ENCODE measurements around the gene ADAM19. TPM values are rescaled to one million over a fixed set of nuclear protein-coding genes. Genes with fewer than 3 reads are reported as not detected.

The ADAM19 gene
- total RNA-seq, 1 experiment from 2014 or later: 0.47 TPM

DNA sequence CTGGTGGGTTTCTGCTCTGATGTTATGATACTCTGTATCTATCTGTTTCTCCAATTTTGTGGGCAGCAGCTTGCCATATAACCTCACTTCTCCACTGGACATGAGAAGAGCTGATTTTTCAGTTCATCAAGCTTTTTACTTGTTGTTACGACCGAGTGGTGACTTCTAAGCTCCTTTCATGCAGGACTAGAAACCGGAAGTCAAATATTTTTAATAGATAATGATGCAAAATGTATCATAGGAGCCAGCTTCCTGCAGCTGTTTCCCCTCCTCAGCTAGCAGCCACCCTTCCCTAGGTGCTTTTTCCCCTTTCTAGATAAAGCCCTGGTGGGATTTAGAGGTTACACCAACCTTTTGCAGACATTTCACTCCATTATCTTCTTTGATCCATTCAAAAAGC, 17.0 kb upstream of the ADAM19 start:
- Mint-ChIP-seq H3K27ac (ENCODE audit: low read depth, unreplicated experiment) (no peak overlapping the region), H3K36me3 (ENCODE audit: insufficient read depth, unreplicated experiment) (no peaks in the 10 kb centered on the region), H3K4me3 (ENCODE audit: unreplicated experiment) (no peak overlapping the region), H3K9me3 (ENCODE audit: unreplicated experiment) (peaks cover 6% of the 10 kb centered on the region), H3K27me3 (ENCODE audit: insufficient read depth, unreplicated experiment) (no peaks in the 10 kb centered on the region), H3K4me1 (ENCODE audit: insufficient read depth, unreplicated experiment) (no peaks in the 10 kb centered on the region)
- ChIA-PET POLR2A (interaction anchor here (1.2 kb wide), 1 partner anchor 16 kb away, joined by 3 read pairs; no protein-coding TSS in a partner anchor), CTCF (interaction anchor here (0.6 kb wide), 1 partner anchor 15 kb away, joined by 3 read pairs; no protein-coding TSS in a partner anchor)
- intact Hi-C loops (cut with micrococcal nuclease): no loop called here
- DNase-seq (ENCODE audit: unreplicated experiment): no peak
- TF ChIP-seq, protein P1, sequence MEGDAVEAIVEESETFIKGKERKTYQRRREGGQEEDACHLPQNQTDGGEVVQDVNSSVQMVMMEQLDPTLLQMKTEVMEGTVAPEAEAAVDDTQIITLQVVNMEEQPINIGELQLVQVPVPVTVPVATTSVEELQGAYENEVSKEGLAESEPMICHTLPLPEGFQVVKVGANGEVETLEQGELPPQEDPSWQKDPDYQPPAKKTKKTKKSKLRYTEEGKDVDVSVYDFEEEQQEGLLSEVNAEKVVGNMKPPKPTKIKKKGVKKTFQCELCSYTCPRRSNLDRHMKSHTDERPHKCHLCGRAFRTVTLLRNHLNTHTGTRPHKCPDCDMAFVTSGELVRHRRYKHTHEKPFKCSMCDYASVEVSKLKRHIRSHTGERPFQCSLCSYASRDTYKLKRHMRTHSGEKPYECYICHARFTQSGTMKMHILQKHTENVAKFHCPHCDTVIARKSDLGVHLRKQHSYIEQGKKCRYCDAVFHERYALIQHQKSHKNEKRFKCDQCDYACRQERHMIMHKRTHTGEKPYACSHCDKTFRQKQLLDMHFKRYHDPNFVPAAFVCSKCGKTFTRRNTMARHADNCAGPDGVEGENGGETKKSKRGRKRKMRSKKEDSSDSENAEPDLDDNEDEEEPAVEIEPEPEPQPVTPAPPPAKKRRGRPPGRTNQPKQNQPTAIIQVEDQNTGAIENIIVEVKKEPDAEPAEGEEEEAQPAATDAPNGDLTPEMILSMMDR (IDR thresholded peaks at IDR 0.05; ENCODE audit: unreplicated experiment): no peak
- BruUV-seq (replicated peaks): no TSS peak

- no peaks in the 10 kb centered on the region for H3K36me3 Mint-ChIP-seq (ENCODE audit: insufficient read depth, unreplicated experiment)
- H3K27ac Mint-ChIP-seq (ENCODE audit: low read depth, unreplicated experiment): no peak overlapping the region
- ChIA-PET POLR2A (no interaction called here), CTCF (no interaction called here)
- H3K9me3 Mint-ChIP-seq (ENCODE audit: unreplicated experiment): peaks cover 6% of the 10 kb centered on the region
- no peak for DNase-seq (ENCODE audit: unreplicated experiment)
- TF ChIP-seq, protein P1 (IDR thresholded peaks at IDR 0.05; ENCODE audit: unreplicated experiment): no peak
- no peak overlapping the region for H3K4me3 Mint-ChIP-seq (ENCODE audit: unreplicated experiment)
- H3K27me3 Mint-ChIP-seq (ENCODE audit: insufficient read depth, unreplicated experiment): no peaks in the 10 kb centered on the region
- no peaks in the 10 kb centered on the region for H3K4me1 Mint-ChIP-seq (ENCODE audit: insufficient read depth, unreplicated experiment)
- intact Hi-C loops (cut with micrococcal nuclease): no loop called here
- BruUV-seq (replicated peaks): no TSS peak
Measured at GRCh38 chr5:157590478-157590877, 14.9 kb upstream of the ADAM19 start.

GRCh38 chr5:157584628-157585027, 9.1 kb upstream of the ADAM19 start:
- no TSS peak for BruUV-seq (replicated peaks)
- no peaks in the 10 kb centered on the region for H3K9me3 Mint-ChIP-seq (ENCODE audit: unreplicated experiment)
- H3K4me1 Mint-ChIP-seq (ENCODE audit: insufficient read depth, unreplicated experiment): no peaks in the 10 kb centered on the region
- ChIA-PET POLR2A (interaction anchor here (0.5 kb wide), 1 partner anchor 43 kb away, joined by 3 read pairs; no protein-coding TSS in a partner anchor), CTCF (interaction anchor here (0.7 to 1.0 kb wide), 2 partner anchors 53 to 159 kb away, joined by 3 to 5 read pairs; partner anchors contain the start of gene LSM11)
- intact Hi-C loops (cut with micrococcal nuclease): no loop called here
- no peak overlapping the region for H3K4me3 Mint-ChIP-seq (ENCODE audit: unreplicated experiment)
- no peak overlapping the region for H3K27ac Mint-ChIP-seq (ENCODE audit: low read depth, unreplicated experiment)
- no peaks in the 10 kb centered on the region for H3K36me3 Mint-ChIP-seq (ENCODE audit: insufficient read depth, unreplicated experiment)
- TF ChIP-seq, protein P1 (IDR thresholded peaks at IDR 0.05; ENCODE audit: unreplicated experiment): no peak
- H3K27me3 Mint-ChIP-seq (ENCODE audit: insufficient read depth, unreplicated experiment): no peaks in the 10 kb centered on the region
- no peak for DNase-seq (ENCODE audit: unreplicated experiment)

DNA sequence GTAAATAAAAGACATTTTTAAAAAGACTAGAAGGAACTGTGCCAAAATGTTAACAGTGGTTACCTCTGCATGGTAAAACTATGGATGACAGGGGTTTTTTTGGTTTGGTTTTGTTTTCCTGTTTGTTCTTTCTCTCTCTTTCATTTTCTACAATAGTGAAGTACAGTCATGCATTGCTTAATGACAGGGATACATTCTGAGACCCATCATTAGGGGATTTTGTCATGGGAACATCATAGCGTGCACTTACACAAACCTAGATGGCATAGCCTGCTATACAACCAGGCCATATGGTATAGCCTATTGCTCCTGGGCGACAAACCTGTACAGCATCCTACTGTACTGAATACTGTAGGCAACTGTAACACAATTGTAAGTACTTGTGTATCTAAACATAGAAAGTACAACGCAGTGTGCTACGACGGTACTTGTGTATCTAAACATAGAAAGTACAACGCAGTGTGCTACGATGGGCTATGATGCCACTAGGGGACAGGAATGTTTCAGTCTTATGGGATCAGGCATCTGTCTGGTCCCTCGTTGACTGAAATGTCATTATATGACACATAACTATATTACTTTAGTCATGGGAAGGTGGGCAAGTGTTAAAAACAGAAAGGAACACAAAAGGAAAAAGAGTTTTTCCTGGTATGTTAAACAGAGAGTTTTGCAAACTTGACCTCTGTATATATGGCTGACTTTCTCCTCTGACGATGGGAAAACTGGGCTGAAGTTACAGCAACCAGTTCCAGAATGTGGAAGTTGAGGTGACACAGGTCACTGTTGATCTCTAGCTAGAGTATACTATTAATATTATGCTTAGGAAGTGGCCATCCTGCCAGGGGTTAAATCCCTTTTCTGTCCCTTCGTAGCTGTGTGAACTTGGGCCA, 7.4 kb upstream of the ADAM19 start:
- POLR2A ChIA-PET: no interaction called here
- Mint-ChIP-seq H3K36me3 (ENCODE audit: insufficient read depth, unreplicated experiment) (no peaks in the 10 kb centered on the region), H3K4me1 (ENCODE audit: insufficient read depth, unreplicated experiment) (peaks cover 7% of the 10 kb centered on the region), H3K9me3 (ENCODE audit: unreplicated experiment) (no peaks in the 10 kb centered on the region), H3K27ac (ENCODE audit: low read depth, unreplicated experiment) (no peak overlapping the region), H3K27me3 (ENCODE audit: insufficient read depth, unreplicated experiment) (no peaks in the 10 kb centered on the region), H3K4me3 (ENCODE audit: unreplicated experiment) (no peak overlapping the region)
- TF ChIP-seq, protein P1 (IDR thresholded peaks at IDR 0.05; ENCODE audit: unreplicated experiment): no peak
- intact Hi-C loops (cut with micrococcal nuclease): no loop called here
- CTCF ChIA-PET: interaction anchor here (1.1 kb wide), 1 partner anchor 150 kb away, joined by 3 read pairs; no protein-coding TSS in a partner anchor
- DNase-seq (ENCODE audit: unreplicated experiment): no peak
- no TSS peak for BruUV-seq (replicated peaks)

All from MCF 10A (cell line).